ENCODE results near the gene SLC17A8.
"Not testable (repeated sequence)": the region's sequence is repeated elsewhere in the genome, so short reads cannot be mapped to it uniquely, and the experiment has no call there.

The SLC17A8 gene

DNA sequence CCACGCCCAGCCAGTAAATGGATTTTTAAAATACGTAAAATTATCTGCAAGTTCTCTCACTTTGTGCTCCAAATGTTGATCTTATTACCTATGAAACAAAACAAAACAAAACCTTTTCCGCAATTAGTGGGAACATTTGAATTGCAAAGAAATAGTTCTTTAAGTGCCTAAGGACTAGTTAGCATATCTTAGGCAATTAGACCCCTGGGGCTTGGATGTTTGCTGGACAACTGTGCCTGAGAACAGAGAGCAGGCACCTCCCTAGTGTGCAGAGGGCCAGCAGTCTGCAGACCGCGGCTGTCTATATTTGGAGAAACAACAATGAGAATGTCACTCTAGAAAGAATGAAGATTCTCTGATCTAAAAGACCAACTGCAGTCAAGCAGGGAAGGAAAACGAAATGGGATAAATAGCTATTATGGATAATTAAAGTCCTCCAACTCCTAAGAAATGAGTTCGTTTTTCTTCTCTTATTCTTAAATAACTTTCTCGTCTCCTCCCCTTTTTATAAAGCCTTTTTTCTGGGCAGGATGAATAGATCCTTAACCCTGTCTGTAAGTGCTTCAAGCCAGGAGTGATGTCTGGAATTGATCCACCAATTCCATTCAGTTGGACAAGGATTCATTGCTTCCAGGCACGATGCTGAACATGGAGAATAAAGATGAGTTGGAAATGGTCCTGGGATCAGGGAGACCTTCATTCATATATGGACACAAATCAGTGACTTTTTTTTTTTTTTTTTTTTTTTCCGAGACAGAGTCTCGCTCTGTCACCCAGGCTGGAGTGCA is 16.2 kb downstream of the SLC17A8 start:
- no peak for DNase-seq

DNA sequence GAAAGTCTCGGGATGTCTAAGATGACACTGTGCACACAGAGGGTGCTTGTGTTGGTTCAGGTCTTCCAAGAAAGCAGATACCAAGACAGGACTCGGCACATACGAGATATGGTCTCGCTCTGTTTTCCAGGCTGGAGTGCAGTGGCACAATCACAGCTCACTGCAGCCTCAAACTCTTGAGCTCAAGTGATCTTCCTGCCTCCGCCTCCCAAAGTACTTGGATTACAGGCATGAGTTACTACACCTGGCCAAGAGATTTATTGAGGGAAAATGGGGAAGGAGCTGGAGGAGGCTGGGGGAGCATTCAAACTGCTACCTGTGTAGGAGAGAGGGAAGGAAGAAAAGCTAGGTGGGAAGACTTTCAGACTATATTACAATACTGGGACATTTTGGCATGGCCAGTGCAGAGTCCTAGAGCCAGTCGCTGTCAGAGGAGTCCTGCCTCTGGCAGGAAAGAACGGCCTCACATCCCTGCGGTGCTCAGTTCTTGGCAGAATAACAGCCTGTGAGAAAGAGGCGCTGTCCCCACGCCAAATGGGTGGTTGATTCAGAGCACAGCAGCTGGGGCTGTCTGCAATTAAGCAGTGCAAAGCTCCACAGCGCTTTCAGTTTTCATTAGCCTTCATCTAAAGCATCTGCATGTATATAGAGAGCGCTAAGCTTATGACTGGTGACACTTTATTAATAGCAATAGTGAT is 18.3 kb downstream of the SLC17A8 start:
- peak; percentile 76 to 86 for DNase-seq

DNA sequence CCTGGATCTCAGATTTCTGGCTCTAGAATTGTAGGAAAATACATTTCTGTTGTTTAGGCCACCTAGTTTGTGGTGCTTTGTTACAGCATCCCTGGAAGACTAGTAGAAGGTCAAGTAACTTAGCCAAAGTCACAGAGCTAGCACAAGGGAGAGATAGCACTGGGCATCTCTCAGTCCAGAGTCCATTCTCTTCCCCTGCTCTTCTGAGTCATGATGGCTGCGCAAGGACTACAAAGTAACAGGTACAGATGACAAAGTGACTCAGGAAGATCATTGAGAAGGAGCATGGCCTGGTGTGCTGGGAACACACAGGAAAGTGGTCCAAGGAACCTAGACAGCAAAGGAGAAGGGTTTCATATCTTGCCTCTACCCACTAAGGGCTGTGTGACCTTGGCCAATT is 19.3 kb downstream of the SLC17A8 start:
- no peak for DNase-seq

DNA sequence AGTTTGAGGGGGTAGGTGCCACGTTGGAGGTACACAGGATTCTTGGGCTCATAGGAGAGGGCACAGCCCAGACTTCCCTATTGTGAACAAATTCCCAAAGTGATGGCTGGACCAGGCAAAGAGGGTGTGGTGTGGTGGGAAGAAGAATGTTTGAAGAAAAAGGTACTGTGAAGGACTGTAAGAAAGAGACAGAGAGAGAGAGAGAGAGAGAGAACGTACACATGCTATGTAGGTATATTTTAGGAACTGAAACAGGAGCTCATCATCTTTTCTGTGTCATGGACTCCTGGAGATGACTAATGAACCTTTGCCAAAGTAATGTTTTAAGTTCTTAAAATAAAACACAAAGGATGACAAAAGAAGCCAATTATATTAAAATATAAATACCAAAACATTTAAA is 24.5 kb downstream of the SLC17A8 start:
- DNase-seq = no peak

DNA sequence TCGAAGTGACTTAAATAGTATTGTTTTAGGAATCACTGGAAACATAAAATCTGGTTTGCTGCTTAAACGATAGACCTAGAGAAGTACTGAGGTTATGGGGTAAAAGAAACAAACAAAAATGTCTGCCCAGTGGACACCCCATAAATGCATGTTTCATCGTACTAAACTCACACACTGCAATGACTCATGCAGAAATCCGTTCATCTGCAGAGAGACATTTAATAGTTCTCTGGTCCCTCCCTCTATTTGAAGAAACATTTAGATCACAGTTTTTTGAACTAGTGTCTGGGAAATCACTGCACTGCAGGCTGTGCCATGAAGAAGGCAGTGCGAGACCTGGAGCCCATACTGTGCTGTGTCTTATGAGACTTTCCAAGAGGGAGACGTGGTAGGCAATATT is 25.5 kb downstream of the SLC17A8 start:
- DNase-seq = no peak

DNA sequence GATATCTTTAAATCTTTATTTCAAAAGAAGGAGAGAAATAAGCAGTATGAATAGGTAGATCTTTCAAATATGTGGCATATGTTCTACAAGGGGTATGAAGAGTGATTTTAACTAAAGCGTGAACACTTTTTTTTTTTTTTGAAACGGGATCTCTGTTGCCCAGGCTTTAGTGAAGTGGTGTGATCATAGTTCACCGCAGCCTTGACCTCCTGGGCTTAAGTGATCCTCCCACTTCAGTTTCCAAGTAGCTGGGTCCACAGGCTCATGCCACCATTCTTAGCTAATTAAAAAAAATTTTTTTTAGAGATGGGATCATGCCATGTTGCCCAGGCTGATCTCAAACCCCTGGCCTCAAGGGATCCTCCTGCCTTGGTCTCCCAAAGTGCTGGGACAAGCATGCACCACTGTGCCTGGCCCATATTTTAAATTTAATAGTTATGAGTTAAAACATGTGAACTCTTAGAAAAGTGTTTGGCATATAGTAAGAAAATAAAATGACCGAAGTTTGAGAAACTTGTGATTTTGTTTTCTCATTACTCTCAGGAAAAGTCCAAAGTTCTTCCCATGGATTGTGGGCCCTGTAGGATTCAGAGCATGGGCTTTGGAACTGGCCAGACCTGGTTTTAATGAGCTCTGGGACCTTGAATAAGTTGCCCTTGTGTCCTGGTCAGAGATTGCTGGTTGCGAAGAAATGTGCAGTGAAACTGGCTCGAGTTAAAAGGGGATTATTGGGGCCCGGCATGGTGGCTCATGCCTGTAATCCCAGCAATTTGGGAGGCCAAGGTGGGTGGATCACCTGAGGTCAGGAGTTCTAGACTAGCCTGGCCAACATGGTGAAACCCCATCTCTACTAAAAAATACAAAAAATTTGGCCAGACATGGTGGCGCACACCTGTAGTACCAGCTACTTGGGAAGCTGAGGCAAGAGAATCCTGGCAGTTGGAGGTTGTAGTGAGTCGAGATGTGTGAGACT is 27.0 kb downstream of the SLC17A8 start:
- DNase-seq = no peak

DNA sequence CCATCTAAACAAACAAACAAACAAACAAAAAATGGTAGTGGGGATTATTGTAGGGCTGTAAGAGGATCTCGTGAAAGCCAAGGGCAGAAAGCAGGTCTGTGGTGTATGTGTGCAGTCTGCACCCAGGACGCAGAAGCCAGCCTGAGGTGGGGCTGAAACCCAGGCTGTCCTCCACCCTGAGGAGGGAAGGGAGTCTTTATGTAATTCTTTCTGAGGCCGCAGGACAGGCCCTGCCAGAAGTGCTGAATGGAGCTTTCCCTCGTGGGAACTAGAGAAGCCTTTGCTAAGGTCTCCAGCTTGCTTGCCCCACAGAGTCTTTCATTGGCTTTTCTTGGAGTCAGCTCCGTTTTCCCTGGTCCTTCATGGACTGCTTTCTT is 27.7 kb downstream of the SLC17A8 start:
- no peak for DNase-seq

DNA sequence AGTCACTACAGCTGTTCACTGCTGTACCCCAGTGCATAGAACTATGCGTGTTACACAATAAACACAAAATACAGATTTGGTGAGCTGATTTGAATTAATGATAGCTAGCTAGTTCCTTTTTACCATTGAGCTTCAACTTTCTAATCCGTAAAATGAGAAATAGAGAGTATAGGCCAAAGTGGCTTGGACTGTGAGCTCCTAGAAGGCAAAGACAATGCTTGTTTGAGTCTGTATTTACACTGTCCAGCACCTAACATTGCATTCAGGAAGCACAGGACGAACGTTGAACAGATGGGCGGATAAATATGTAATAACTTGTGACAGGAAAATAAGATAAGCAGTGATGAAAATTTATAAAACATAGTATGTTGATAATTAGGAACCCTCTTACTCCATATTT is 31.5 kb downstream of the SLC17A8 start:
- DNase-seq = no peak

DNA sequence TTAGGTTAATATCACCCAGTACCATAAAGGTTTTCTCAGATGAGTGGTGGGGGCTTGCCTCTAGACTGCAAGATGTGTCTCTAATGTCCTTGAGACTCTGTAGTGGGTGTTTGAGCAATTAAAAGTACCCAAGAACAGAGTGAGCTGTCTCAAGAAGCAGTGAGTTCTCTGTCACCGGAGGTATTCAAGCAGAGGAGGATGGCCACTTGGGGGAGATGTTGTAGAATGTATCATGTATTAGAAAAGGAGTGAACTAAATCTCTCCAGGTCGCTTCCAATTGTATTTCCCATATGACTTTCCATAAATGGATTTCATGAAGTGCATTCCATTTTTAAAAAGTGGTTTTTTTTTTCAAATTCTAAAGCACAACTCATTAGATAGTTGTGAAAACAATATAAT is 35.0 kb downstream of the SLC17A8 start:
- no peak for DNase-seq

DNA sequence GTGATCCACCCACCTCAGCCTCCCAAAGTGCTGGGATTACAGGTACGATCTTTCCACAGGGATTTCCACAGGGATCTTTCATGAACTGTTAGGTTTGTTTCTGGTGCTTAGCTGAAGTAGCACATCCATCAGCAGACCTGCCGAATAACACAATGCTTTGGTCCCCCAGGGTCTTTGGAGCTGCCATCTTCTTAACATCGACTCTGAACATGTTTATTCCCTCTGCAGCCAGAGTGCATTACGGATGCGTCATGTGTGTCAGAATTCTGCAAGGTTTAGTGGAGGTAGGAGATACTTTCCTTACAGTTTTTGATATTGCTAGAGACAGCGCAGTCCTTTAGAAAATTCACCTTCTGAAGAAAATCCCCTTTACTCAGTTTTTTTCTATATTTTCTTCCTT is 36.3 kb downstream of the SLC17A8 start:
- no peak for DNase-seq

DNA sequence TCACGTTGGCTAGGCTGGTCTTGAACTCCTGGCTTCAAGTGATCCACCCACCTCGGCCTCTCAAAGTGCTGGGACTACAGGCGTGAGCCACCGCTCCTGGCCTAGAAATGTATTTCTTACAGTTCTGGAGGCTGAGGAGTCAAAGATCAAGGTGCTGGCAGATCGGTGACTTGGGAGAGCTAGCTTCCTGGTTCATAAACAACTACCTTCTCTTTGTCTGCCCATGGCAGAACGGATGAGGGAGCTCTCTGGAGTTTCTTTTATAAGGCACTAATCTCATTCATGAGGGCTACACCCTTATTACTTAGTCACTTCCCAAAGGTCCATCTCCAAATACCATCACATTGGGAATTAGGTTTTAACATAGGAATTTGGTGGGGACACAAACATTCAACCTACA is 38.9 kb downstream of the SLC17A8 start:
- no peak for DNase-seq

DNA sequence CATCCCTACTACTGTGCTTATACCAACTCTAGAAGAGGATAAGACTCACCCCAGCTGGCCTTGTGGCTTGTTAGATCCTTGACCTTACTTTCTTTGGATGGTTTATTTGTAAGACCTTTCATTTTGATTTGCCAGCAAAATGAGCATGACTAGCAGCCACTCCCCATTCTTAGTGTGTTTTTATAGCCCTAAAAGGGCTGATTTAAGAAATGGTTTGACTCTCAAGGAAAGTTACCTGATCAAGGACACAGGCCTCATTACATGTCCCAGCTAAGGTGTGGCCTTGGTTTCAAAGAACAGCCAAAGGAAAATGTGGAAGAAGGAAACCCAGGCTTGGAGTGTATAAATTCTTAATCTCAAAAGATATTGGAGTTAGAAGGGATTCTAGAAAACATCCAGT is 41.4 kb downstream of the SLC17A8 start:
- no peak for DNase-seq

DNA sequence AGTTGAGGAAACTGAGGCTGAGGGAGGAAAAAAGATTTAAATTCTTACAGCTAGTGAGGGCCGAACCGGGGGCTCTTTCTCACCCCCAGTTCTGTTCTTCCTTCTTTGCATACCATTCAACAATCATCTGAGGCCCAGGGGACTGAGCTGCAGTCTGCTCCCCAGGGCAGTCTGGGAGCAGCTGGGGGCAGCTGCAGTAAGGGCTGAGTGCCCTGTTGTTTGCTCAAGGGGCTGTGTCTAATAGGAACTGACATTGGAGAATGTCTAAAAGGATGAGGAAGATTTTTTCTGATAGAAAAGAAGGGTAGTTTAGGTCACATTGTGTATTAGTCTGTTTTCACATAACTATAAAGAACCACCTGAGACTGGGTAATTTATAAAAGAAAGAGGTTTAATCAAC is 42.2 kb downstream of the SLC17A8 start:
- no peak for DNase-seq

DNA sequence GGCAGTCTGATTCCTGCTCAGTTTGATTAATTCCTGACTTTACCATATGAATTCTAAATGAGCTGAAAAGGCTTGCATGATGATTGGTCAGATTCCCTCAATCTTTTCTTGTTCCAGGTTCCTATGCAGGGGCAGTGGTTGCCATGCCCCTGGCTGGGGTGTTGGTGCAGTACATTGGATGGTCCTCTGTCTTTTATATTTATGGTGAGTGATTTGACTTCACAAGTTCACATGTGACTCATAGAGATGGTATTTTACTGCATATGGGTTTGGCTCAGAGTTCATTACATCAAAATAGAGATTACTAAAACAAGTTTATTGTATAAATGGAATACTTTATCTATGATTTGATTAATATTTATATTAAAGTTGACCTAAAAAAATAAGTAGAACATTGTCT is 44.8 kb downstream of the SLC17A8 start:
- DNase-seq = no peak

DNA sequence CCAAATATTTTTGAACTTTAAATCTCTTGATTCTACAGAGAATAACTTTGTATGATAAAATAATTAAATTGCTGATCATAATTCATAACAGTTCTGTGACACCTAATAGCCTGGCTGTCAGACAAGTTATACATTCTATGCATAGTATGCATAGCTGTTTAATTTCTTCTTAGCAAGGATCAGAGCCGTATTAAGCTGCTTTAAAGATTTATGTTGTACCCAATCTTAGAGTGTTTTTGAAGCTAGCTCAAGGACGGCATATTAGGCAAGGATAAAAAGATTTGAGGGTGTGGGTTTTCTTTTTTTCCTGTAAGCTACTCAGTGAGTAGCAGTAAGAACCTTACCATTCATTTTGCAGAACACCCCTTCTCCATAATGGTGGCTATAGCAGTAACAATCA is 45.9 kb downstream of the SLC17A8 start:
- no peak for DNase-seq

DNA sequence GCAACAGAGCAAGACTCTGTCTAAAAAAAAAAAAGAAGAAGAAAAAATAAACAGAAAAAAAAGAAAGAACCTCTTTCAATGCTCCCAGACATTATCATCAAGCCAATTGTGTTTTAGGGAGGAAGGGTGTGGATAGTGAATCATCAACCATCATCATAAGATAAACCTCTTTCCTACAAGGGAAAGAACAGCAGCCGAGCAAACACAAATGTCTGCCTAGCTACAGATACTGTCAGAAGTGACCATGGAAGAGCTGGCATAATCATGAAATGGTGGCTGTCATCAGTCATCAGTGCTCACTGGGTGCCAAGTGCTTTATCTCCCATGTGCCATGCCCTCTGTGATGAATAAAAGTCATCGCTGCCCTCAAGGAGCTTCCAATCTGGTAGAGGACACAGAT is 46.6 kb downstream of the SLC17A8 start:
- DNase-seq = no peak

DNA sequence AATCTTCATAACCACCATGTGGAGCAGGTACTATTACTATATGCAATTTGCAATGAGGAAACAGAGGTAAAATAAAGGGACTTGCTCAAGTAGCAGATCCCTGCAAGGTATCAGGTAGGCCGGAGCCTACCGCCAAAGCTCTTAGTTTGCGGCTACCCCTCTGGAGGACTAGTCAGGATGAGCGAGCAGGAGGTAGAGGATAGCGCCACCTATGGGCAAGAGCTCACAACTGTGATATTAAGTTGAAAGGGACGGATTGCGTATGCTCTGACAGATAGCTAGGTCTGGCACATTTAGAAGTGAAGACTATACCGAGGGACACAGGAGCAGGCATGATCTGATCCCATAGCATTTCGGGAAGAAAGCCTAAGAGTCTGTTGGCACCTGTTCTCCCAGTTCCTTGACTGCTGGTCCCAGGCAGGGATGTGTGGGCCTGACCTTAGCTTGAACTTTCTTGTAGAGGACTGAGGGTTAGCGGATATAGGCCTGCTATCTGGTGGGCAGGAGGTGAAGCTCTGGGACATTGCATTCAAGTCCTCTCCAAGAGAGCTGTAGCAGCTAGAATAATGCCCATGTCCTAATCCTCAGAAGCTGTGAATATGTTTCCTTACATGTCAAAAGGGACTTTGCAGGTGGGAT is 48.0 kb downstream of the SLC17A8 start:
- peak in 1 of 2 experiments; percentile 22 for DNase-seq

DNA sequence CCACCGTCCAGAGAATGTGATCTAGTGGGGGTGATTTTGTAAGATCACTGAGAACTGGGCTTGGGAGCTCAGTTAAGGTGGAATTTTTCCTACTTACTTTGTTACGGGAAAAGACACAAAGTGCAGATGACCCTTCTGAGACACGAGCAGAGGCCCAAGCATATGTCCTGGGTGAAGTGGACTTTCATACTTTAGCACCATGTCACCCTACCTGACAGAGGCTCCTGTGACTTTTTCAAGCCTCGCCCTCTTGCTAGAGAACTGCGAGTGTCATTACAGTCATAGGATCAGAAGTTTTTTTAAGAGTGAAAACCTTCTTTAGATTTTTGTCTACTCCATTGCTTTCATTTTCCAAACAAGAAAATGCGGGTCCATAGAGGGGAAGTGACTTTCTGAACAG is 56.1 kb downstream of the SLC17A8 start:
- no peak for DNase-seq

DNA sequence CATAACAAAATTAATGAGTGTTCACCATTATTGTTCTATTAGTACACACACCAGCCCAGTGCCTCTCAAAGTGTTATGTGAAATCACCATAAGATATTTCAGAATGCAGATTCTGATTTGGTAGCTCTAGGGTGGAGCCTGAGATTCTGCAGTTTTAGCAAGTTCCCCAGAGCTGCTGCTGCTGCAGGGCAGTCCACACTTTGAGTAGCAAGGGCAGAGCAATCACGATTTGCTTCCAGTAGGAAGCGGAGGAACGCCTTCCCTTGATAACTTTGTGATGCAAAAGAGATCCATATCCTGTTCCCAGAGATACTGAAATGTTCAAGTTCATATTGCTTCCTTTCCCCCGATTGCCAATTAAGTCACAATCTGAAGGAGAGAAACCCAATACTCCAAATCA is 57.9 kb downstream of the SLC17A8 start:
- no peak for DNase-seq

DNA sequence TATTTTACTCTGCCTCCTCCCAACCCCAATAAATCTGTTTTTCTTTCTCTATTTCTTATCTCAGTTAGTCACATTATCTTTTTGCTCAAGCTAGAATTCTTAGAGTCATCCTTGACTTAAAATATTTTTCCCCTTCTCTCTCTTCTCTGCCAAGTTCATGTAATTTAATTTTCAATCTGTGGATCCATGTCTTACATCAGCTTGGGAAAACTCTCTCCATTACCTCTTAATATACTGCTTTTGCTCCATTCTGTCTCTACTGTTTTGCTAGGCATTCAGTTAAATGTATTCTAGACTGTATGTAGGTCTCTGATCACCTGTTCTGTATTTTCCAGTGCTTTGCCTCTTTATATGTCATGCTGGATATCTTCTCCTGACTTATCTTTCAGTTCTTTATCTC is 65.8 kb downstream of the SLC17A8 start:
- no peak for DNase-seq

DNA sequence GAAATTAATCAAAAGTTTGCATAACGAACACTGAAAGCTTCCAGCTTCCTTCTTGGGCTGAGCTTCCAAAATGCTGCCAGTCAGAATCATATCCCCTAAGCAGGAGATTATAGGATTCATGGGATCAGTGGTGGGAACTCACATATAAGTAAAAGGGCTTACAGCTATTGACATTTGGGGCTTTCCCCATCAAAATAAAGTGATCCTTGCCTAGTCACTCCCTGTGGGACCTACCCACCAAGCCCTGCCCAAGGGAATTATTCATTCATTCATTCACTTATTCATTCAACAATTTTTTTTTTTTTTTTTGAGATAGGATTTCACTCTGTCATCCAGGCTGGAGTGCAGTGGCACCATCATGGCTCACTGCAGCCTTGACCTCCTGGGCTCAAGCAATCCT is 69.3 kb downstream of the SLC17A8 start:
- no peak for DNase-seq

DNA sequence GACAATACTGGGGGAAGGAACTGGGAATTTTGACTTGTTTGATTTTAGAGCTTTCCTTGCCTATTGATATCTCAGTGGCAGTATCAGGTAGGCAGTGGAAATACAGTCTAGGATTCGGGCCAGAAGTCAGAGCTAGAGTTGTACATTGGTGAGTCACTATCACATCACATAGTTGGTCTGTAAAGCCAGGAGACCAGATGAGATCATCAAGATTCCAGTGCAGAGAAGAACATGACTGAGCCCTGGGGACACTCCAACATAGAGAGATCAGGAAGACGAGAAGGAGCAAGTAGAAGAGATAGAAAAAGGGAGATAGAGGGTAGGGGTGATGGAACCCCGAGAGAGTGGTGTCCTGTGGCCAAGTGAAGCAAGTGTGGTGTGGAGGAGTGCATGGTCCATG is 70.2 kb downstream of the SLC17A8 start:
- DNase-seq = no peak

DNA sequence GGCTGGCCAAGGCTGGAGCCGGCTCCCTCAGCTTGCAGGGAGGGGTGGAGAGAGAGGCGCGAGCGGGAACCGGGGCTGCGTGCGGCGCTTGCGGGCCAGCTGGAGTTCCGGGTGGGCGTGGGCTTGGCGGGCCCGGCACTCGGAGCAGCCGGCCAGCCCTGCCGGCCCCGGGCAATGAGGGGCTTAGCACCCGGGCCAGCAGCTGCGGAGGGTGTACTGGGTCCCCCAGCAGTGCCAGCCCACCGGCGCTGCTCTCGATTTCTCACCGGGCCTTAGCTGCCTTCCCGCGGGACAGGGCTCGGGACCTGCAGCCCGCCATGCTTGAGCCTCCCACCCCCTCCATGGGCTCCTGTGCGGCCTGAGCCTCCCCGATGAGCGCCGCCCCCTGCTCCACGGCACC is 73.4 kb downstream of the SLC17A8 start:
- not testable (repeated sequence) for DNase-seq

All from NCI-H524 (cell line).